Heart right ventricle (tissue), 16 donors: ENCODE results near the gene ZNF430. TPM values are rescaled to one million over a fixed set of nuclear protein-coding genes. Genes with fewer than 3 reads are reported as not detected.

Source experiments
- ATAC-seq, 8 donors: fragments of 200-7000 bp; cut with Tn5 transposase; one replicate each; pipeline ENCODE4 v1.9.1; 2020; ENCODE audit warnings: mild to moderate bottlenecking in 8 of 8, moderate library complexity in 8 of 8, moderate number of reproducible peaks in 1 of 8
- DNase-seq, 2 donors: peaks; one replicate each; pipeline ENCODE4 v3.0.0-alpha.2; 2020
- H3K27ac ChIP-seq, 10 donors: fragments of 200-600 bp; sonication (generic) in 2 of 10; one replicate each; pipeline versions ENCODE4 v1.5.0 to v1.8.0; 2020 to 2022; ENCODE audit warnings: mild to moderate bottlenecking in 3 of 10
- H3K27me3 ChIP-seq, 7 donors: fragments of 200-600 bp; one replicate each; pipeline ENCODE4 v1.8.0; 2021 to 2022; ENCODE audit warnings: mild to moderate bottlenecking in 2 of 7
- H3K36me3 ChIP-seq, 9 donors: fragments of 200-600 bp; sonication (generic) in 1 of 9; one replicate each; pipeline versions ENCODE4 v1.5.0 to v1.8.0; 2020 to 2022; ENCODE audit warnings: mild to moderate bottlenecking in 2 of 9
- H3K4me1 ChIP-seq, 9 donors: fragments of 200-600 bp; sonication (generic) in 1 of 9; one replicate each; pipeline versions ENCODE4 v1.5.0 to v1.8.0; 2020 to 2022; ENCODE audit warnings: mild to moderate bottlenecking in 4 of 9
- H3K4me3 ChIP-seq, 10 donors: fragments of 200-600 bp; sonication (generic) in 2 of 10; one replicate each; pipeline versions ENCODE4 v1.5.0 to v1.8.0; 2020 to 2022; ENCODE audit warnings: mild to moderate bottlenecking in 7 of 10, moderate library complexity in 2 of 10
- H3K9me3 ChIP-seq, 11 donors: fragments of 200-600 bp in 10 of 11; sonication (generic) in 2 of 11; one replicate each; pipeline versions ENCODE4 v1.5.0 to v1.8.0; 2013 to 2022; ENCODE audit warnings: mild to moderate bottlenecking in 2 of 11, control low read depth in 1 of 11, moderate library complexity in 1 of 11
- CTCF ChIP-seq, 9 donors: fragments of 200-600 bp; sonication (generic) in 2 of 9; IDR thresholded peaks; one replicate each; pipeline versions ENCODE4 v1.5.0 to v1.8.0; 2021 to 2022; ENCODE audit warnings: antibody characterized with exemption in 9 of 9, mild to moderate bottlenecking in 5 of 9, moderate library complexity in 1 of 9
- intact Hi-C, 10 donors: fragments of 100-400 bp; cut with DNase I; formaldehyde crosslinking; loops; one replicate each; pipeline versions ENCODE4 v1.11.1 to v1.14.2; 2022
- polyA plus RNA-seq, 2 donors: library from polyadenylated mRNA; stranded (reverse); fragments of 200-250 nt; gene quantifications; one replicate each; pipeline ENCODE4 v1.2.3, GENCODE V29; 2013
- total RNA-seq, 10 donors: library from RNA; stranded (reverse); fragmentation: NEBNext Ultra II Directional in 3 of 10; extraction: Animal tissue kit (Norgen Biotek cat#: 25700) in 3 of 10; gene quantifications; one replicate each; pipeline versions ENCODE4 v1.2.1 to v1.2.4, GENCODE V29; 2021 to 2023
- donor health status: Arrhythmogenic right ventricular cardiomyopathy.
- donor health status: ischemic (EF 13 %, LVEDD 7.1; RV severe dilation, severe dysfunction).
- donor health status: healthy with polysubstance abuse.
- donor health status: DM: no; HTN: yes; CAD: no.
- donor health status: DM: no; HTN: no; CAD: no.
- donor health status: ischemic (EF 25% LVEDD 6.9; RV normal size, moderate dysfunction).
- donor health status: ischemic (EF 25% LVEDD 5.7; RV mildly dilated, moderate dysfunction).
- donor health status: healthy.
- donor health status: DM: yes; HTN: yes; CAD: no.
- donor health status: Ischemic cardiomyopathy.
- donor health status: ischemic (EF 35%, LVEDD 5.7; RV mildly dilated, moderate dysfunction).
- donor health status: nonischemic (EF 11% LVEDD 7.7; RV severe dilation, severe dysfunction).
- donor health status: DM: yes; HTN: yes; CAD: no.
- donor health status: PGD.
- donor health status: ischemic (EF 29% LVEDD 5.4; RV normal size, mild dysfunction).
- donor health status: nonischemic (EF 23%, LVEDD 6.1; RV moderate dilation, normal function).

ZNF430 gene
- total and polyA plus RNA-seq, 12 donors, result 1.0 to 5.7 (median 4.0) TPM

- no peak for ATAC-seq
Observed at GRCh38 chr19:21109116-21109515, 88.7 kb downstream of the ZNF430 start.

More at GRCh38 chr19:21109116-21109515, 88.7 kb downstream of the ZNF430 start:
- Histone ChIP-seq H3K4me1 (no peaks in the 10 kb centered on the region), H3K4me3 (no peak overlapping the region), H3K27ac (no peak overlapping the region), H3K27me3 (no peaks in the 10 kb centered on the region), H3K36me3 (peaks cover 0 to 43% (median 4%) of the 10 kb centered on the region in 9 donors), H3K9me3 (peaks cover 0 to 21% (median 3%) of the 10 kb centered on the region in 11 donors)
- intact Hi-C loops, result no loop called here
- DNase-seq, result no peak
- TF ChIP-seq CTCF (IDR thresholded peaks at IDR 0.05), result no peak

Other genes with a start within 250 kb of the ZNF430 start
- gene ZNF66, start 244.4 kb upstream of the ZNF430 start, total RNA-seq, result 1 to 10 TPM in 5 of 10 donors, under 1 TPM in 5; 0.49 to 1.9 (median 1.0) TPM
- gene ZNF66, start 244.4 kb upstream of the ZNF430 start, polyA plus RNA-seq, result 1 to 10 TPM in 1 of 2 donors, under 1 TPM in 1; 0.62 to 1.2 TPM
- 1 to 10 TPM; 1.3 to 5.9 (median 3.0) TPM for gene ZNF85, start 97.4 kb upstream of the ZNF430 start, total RNA-seq
- gene ZNF85, start 97.4 kb upstream of the ZNF430 start, polyA plus RNA-seq, result 1 to 10 TPM; 1.9 to 4.4 TPM
- gene ZNF714, start 61.5 kb downstream of the ZNF430 start, total RNA-seq, result 1 to 10 TPM; 2.7 to 6.1 (median 3.6) TPM
- 1 to 10 TPM in 1 of 2 donors, under 1 TPM in 1; 0.80 to 2.2 TPM for gene ZNF714, start 61.5 kb downstream of the ZNF430 start, polyA plus RNA-seq
- gene ZNF431, start 121.4 kb downstream of the ZNF430 start, total RNA-seq, result 10 to 100 TPM; 10.9 to 19.6 (median 15.1) TPM
- gene ZNF431, start 121.4 kb downstream of the ZNF430 start, polyA plus RNA-seq, result 10 to 100 TPM in 1 of 2 donors, 1 to 10 TPM in 1; 4.0 to 14.6 TPM